Small intestine (tissue), 7 donors: ENCODE measurements around the gene MAEA. TPM values are rescaled to one million over a fixed set of nuclear protein-coding genes. Genes with fewer than 3 reads are reported as not detected.
"Not testable (repeated sequence)": the region's sequence is repeated elsewhere in the genome, so short reads cannot be mapped to it uniquely, and the experiment has no call there.

Source experiments
- DNase-seq, 2 donors: peaks; one replicate each; pipeline versions ENCODE4 v3.0.0 to v3.0.0-alpha.2; 2013
- FAIRE-seq: peaks from 2 replicates; lab custom pipeline; 2012; peaks lifted over from hg19 to GRCh38; lab: Jason Lieb, UNC
- H3K27ac ChIP-seq, 3 donors: one replicate each; pipeline ENCODE4 v1.5.1; 2013; ENCODE audit warnings: low read length in 2 of 3, mild to moderate bottlenecking in 2 of 3, control low read depth in 1 of 3, inconsistent platforms in 1 of 3, low read depth in 1 of 3, moderate library complexity in 1 of 3
- H3K27me3 ChIP-seq, 3 donors: one replicate each; pipeline ENCODE4 v1.6.1; 2013; ENCODE audit warnings: low read length in 3 of 3, inconsistent platforms in 1 of 3; ENCODE audit not compliant: control insufficient read depth in 3 of 3, insufficient read depth in 3 of 3
- H3K36me3 ChIP-seq, 3 donors: one replicate each; pipeline ENCODE4 v1.6.1; 2013; ENCODE audit warnings: low read length in 3 of 3, inconsistent platforms in 1 of 3, low read depth in 1 of 3, mild to moderate bottlenecking in 1 of 3, moderate library complexity in 1 of 3; ENCODE audit not compliant: control insufficient read depth in 3 of 3, insufficient read depth in 2 of 3
- H3K4me1 ChIP-seq, 3 donors: one replicate each; pipeline ENCODE4 v1.6.1; 2013; ENCODE audit warnings: low read length in 2 of 3, inconsistent platforms in 1 of 3, low read depth in 1 of 3, mild to moderate bottlenecking in 1 of 3, moderate library complexity in 1 of 3; ENCODE audit not compliant: control insufficient read depth in 3 of 3, insufficient read depth in 2 of 3
- H3K4me3 ChIP-seq, 3 donors: one replicate each; pipeline ENCODE4 v1.5.1; 2013; ENCODE audit warnings: low read length in 3 of 3, control low read depth in 1 of 3, inconsistent platforms in 1 of 3, low read depth in 1 of 3, mild to moderate bottlenecking in 1 of 3, moderate library complexity in 1 of 3
- H3K9me3 ChIP-seq, 2 donors: one replicate each; pipeline ENCODE4 v1.6.1; 2013; ENCODE audit warnings: low read depth in 1 of 2, low read length in 1 of 2; ENCODE audit not compliant: control insufficient read depth in 2 of 2, insufficient read depth in 1 of 2
- WGBS, 3 donors: extraction: QIAGEN DNeasy Blood & Tissue Kit; methylation state at CpG; one replicate each; pipeline ENCODE4 v1.1.7; 2013; 5-methylcytosine and 5-hydroxymethylcytosine counted together
- polyA plus RNA-seq, 4 donors: library from polyadenylated mRNA; stranded (reverse) in 3 of 4; unstranded in 1 of 4; fragments of 200-250 nt in 3 of 4; fragments of 120-200 nt in 1 of 4; gene quantifications; one replicate each; pipeline versions ENCODE4 v1.2.1 to v1.2.3, GENCODE V29; 2013
- donor health status: healthy with polysubstance abuse.
- donor health status: control.
- donor health status: control.
- donor health status: Bipolar disorder and iron deficiency.
- donor health status: healthy.

MAEA gene
- polyA plus RNA-seq, 4 donors, result 49.4 to 97.1 (median 65.8) TPM

GRCh38 chr4:1292703-1293011 is 3.0 kb downstream of the MAEA start:
- FAIRE-seq, H3K27ac ChIP-seq, H3K9me3 ChIP-seq, H3K4me3 ChIP-seq, H3K4me1 ChIP-seq, H3K27me3 ChIP-seq, DNase-seq: not testable (repeated sequence)
- 83 to 88% (median 87%) methylated on average over 7 to 8 of the region's 8 CpGs for WGBS, 3 donors
- H3K36me3 ChIP-seq, result peaks cover 6 to 35% (median 11%) of the 10 kb centered on the region in 3 donors

GRCh38 chr4:1293531-1293941 is 3.8 kb downstream of the MAEA start:
- Histone ChIP-seq H3K9me3 (no peaks in the 10 kb centered on the region), H3K27ac (no peak overlapping the region), H3K4me3 (no peak overlapping the region), H3K36me3 (peaks cover 6 to 44% (median 11%) of the 10 kb centered on the region in 3 donors), H3K4me1 (peaks cover 2 to 7% (median 7%) of the 10 kb centered on the region in 3 donors), H3K27me3 (no peaks in the 10 kb centered on the region)
- DNase-seq (no peak), FAIRE-seq (no peak)
- WGBS, 3 donors, result 86 to 92% (median 87%) methylated on average over 4 of the region's 4 CpGs

GRCh38 chr4:1293991-1294390 is 4.3 kb downstream of the MAEA start:
- Histone ChIP-seq H3K27ac (peak overlapping the region in 1 of 3 donors; percentile 11), H3K4me1 (peaks cover 2 to 7% (median 5%) of the 10 kb centered on the region in 3 donors), H3K27me3 (no peaks in the 10 kb centered on the region), H3K9me3 (no peaks in the 10 kb centered on the region), H3K36me3 (peaks cover 6 to 47% (median 11%) of the 10 kb centered on the region in 3 donors), H3K4me3 (no peak overlapping the region)
- DNase-seq (no peak), FAIRE-seq (no peak)
- 81 to 85% (median 81%) methylated on average over 15 of the region's 15 CpGs for WGBS, 3 donors

- H3K4me1 ChIP-seq, result peaks cover 2 to 7% (median 5%) of the 10 kb centered on the region in 3 donors
- H3K9me3 ChIP-seq, result no peaks in the 10 kb centered on the region
- peaks cover 6 to 52% (median 11%) of the 10 kb centered on the region in 3 donors for H3K36me3 ChIP-seq
- DNase-seq, result no peak
- no peak overlapping the region for H3K4me3 ChIP-seq
- H3K27me3 ChIP-seq, result no peaks in the 10 kb centered on the region
- 89 to 95% (median 90%) methylated on average over 7 to 14 of the region's 14 CpGs for WGBS, 3 donors
- FAIRE-seq, result no peak
- no peak overlapping the region for H3K27ac ChIP-seq
Observed at GRCh38 chr4:1294424-1294823, 4.7 kb downstream of the MAEA start.

- no peak for FAIRE-seq
- H3K4me3 ChIP-seq, result no peak overlapping the region
- H3K9me3 ChIP-seq, result no peaks in the 10 kb centered on the region
- peaks cover 6 to 56% (median 12%) of the 10 kb centered on the region in 3 donors for H3K36me3 ChIP-seq
- 61 to 72% (median 68%) methylated on average over 10 of the region's 10 CpGs for WGBS, 3 donors
- H3K27ac ChIP-seq, result no peak overlapping the region
- no peaks in the 10 kb centered on the region for H3K27me3 ChIP-seq
- DNase-seq, result no peak
- H3K4me1 ChIP-seq, result peaks cover 2 to 7% (median 5%) of the 10 kb centered on the region in 3 donors
Observed at GRCh38 chr4:1294891-1295290, 5.2 kb downstream of the MAEA start.

GRCh38 chr4:1295405-1296055 is 5.8 kb downstream of the MAEA start:
- no peak overlapping the region for H3K27ac ChIP-seq

GRCh38 chr4:1296324-1297022 is 6.8 kb downstream of the MAEA start:
- FAIRE-seq (no peak), DNase-seq (no peak)
- WGBS, 3 donors, result 90 to 94% (median 92%) methylated on average over 17 to 18 of the region's 18 CpGs
- Histone ChIP-seq H3K36me3 (peaks cover 8 to 70% (median 13%) of the 10 kb centered on the region in 3 donors), H3K4me1 (peaks cover 0 to 4% (median under 1%) of the 10 kb centered on the region in 3 donors), H3K27me3 (no peaks in the 10 kb centered on the region), H3K4me3 (no peak overlapping the region), H3K27ac (no peak overlapping the region), H3K9me3 (no peaks in the 10 kb centered on the region)

More at GRCh38 chr4:1295405-1296055, 5.8 kb downstream of the MAEA start:
- 81 to 85% (median 84%) methylated on average over 16 to 24 of the region's 24 CpGs for WGBS, 3 donors
- Histone ChIP-seq H3K27me3 (no peaks in the 10 kb centered on the region), H3K36me3 (peaks cover 8 to 62% (median 13%) of the 10 kb centered on the region in 3 donors), H3K4me1 (peaks cover 2 to 7% (median 5%) of the 10 kb centered on the region in 3 donors), H3K9me3 (no peaks in the 10 kb centered on the region), H3K4me3 (no peak overlapping the region)
- DNase-seq (no peak), FAIRE-seq (no peak)

- H3K36me3 ChIP-seq, result peaks cover 8 to 69% (median 13%) of the 10 kb centered on the region in 3 donors
- DNase-seq (no peak), FAIRE-seq (no peak)
- H3K27ac ChIP-seq, result no peak overlapping the region
- no peaks in the 10 kb centered on the region for H3K27me3 ChIP-seq
- no peaks in the 10 kb centered on the region for H3K9me3 ChIP-seq
- WGBS, 3 donors, result 91 to 94% (median 92%) methylated on average over 22 of the region's 22 CpGs
- H3K4me3 ChIP-seq, result no peak overlapping the region
- peaks cover 0 to 3% (median 0%) of the 10 kb centered on the region in 3 donors for H3K4me1 ChIP-seq
Observed at GRCh38 chr4:1297023-1297395, 7.3 kb downstream of the MAEA start.
